GM21529 (cell line): Measurements from ENCODE around the gene HS6ST3.
"Not testable (repeated sequence)": the region's sequence is repeated elsewhere in the genome, so short reads cannot be mapped to it uniquely, and the experiment has no call there.

ENCODE experiments used
- ATAC-seq: cut with Tn5 transposase; IDR thresholded peaks from one replicate; pipeline ENCODE4 v1.9.1; 2021; ENCODE audit not compliant: unreplicated experiment

HS6ST3 gene

GRCh38 chr13:96089749-96090239 is at the start of gene HS6ST3:
HS6ST3 (plus strand) TSS chr13:96090107.
- peak; percentile 39 for ATAC-seq

- ATAC-seq, result no peak
Observed at GRCh38 chr13:96041326-96042110, 48.4 kb upstream of the HS6ST3 start.

- no peak for ATAC-seq
Observed at GRCh38 chr13:96044238-96044637, 45.7 kb upstream of the HS6ST3 start.

GRCh38 chr13:96046449-96047126 is 43.3 kb upstream of the HS6ST3 start:
- not testable (repeated sequence) for ATAC-seq

DNA sequence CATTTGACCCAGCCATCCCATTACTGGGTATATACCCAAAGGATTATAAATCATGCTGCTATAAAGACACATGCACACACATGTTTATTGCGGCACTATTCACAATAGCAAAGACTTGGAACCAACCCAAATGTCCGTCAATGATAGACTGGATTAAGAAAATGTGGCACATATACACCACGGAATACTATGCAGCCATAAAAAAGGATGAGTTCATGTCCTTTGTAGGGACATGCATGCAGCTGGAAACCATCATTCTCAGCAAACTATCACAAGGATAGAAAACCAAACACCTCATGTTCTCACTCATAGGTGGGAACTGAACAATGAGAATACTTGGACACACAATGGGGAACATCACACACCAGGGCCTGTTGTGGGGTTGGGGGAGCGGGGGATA is 39.0 kb upstream of the HS6ST3 start:
- not testable (repeated sequence) for ATAC-seq

- not testable (repeated sequence) for ATAC-seq
Observed at GRCh38 chr13:96051491-96051890, 38.4 kb upstream of the HS6ST3 start.

DNA sequence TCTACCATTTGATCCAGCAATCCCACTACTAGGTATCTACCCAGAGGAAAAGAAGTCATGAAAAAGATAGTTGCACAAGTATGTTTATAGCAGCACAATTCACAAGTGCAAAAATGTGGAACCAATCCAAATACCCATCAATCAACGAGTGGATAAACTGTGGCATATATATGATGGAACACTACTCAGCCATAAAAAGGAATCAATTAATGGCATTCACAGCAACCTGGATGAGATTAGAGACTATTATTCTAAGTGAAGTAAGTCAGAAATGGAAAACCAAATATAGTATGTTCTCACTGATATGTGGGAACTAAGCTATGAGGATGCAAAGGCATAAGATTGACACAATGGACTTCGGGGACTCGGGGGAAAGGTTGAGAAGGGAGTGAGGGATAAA is 38.0 kb upstream of the HS6ST3 start:
- ATAC-seq, result not testable (repeated sequence)

DNA sequence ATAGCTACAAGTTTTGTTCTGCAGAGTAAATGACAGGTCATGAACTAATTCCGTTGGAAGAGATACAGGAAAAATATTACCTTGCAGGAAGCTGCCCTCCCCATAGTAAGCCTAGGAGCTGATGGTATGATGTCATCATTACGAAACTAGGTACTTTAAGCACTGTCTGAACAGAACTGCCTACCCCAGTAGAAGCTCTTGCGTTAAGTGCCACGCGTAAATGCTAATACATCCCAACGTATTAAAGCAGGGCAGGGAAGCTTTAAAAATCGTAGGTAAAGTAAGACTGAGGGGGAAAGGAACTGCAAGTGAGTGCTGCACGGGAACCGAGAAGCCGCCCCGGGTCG is 37.3 kb upstream of the HS6ST3 start:
- peak; percentile 50 for ATAC-seq

DNA sequence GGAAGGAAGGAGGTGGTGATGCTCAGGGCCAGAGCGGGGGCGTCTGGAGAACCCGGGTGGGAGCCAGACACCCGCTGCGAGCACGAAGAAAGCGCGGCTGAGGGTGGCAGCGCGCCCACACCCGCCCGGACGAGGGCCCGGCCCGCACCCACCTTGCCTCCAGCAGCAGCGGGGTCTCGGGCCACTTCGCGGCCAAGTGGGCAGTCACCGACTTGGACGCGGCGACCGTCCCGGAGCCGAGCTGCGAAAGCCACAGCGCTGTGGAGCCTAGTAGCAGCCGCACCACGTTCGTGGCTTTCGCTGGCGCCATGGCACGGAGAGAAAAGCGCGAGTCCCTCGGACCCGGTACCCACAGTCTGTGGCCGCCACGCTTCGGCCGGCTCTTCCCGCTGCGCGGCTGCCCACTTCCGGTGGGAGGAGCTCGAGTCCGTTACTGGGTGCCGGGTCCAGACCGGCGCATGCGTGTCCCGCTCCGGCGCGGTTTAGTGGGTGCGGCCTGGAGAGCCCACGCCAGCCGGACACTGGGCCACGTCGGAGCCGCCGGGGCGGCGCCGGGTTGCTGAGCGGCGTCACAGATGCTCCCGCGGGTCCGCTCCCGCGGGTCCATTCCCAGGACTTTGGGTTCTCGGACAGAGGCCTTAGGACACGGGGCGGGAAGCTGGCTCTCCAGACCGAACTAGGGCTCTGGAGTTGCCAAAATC is 36.8 kb upstream of the HS6ST3 start, which contains the start of gene UGGT2:
Gene UGGT2, minus strand, starts transcription at position 399 of the 701 bp plus-strand sequence. Its CDS starts 89 bp downstream, at position 310.
- peak; percentile 97 for ATAC-seq

DNA sequence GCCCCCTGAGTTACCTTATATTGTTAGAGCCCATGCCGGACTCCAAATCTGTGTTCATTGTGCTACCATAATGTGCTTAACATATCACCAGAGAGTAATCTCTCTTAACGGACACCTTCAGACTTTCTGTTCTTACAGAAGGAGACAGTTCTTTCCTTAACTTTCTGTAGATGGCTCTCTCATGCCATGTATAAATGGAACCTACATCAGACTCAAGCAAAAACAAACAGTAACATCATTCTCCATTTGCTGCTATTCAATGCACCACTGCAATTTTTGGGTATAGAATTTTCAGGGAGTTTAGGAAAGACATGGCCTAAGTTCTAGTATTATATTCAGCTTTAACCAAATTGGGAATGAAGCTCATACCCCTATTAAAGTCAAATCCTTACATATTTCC is 24.1 kb upstream of the HS6ST3 start:
- ATAC-seq, result no peak

DNA sequence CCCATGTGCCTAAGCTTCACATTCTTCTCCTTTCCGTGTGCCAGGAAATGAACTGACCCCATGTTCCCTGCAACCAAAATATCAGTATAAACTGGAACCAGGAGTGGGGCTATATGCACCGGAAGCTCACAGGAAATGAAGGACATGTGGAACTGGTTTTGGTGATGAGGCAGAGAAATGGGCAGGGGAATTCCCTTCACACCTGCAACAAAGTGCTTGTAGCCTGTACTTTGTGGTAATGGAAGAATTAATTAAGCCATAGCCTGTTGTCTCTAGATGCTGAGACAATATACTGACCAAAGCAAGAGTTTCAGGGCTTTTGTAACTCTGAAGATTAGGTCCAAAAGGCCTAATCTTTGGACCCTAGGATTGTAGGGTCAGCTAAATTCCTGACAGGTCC is 21.2 kb upstream of the HS6ST3 start:
- no peak for ATAC-seq

- no peak for ATAC-seq
Observed at GRCh38 chr13:96071504-96071903, 18.4 kb upstream of the HS6ST3 start.

DNA sequence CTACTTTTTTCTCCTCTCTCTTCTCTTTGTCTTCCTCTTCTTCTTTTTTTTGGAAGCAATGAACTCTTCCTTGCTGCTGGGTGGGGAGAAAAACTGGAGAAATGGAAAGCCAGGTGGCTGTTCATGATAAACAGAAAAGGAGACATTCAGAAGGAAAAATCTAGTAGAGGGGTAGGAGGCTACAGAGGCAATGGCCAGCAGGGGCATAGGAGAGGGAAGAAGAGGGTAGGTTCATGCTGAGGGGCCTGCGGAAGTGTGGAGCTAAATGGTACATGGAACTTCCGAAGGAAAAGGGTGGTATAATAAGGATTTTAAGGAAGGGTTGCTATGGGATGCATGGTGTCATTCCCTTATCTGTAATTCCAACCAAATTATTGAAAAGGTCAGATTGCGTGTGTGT is 17.5 kb upstream of the HS6ST3 start:
- no peak for ATAC-seq

DNA sequence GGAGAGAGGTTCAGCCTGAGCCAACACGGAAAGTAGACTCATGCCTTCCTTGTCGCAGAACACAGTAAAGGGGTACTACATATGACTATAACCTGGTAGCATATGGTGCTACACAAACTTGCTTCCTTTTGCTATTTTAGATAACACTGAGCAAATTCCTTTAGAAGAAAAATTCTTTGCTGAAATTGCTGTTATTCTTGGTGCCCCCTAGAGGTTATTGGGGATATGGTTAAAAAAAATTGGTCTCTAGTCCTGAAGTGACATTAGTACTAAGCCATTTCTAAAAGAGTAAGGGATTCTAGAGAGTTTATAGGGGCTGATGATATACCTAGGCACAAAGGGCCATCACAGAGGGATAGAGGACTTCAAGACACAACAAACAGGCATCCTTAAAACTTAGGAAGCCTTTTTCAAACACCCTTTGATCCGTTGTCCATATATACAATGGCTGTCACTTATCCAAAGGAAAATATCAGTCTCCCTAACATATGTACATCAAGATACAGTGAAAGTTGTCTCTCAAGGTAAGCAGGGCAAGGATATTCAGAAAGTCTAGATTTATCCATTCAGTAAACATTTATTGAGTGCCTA is 13.9 kb upstream of the HS6ST3 start:
- no peak for ATAC-seq

DNA sequence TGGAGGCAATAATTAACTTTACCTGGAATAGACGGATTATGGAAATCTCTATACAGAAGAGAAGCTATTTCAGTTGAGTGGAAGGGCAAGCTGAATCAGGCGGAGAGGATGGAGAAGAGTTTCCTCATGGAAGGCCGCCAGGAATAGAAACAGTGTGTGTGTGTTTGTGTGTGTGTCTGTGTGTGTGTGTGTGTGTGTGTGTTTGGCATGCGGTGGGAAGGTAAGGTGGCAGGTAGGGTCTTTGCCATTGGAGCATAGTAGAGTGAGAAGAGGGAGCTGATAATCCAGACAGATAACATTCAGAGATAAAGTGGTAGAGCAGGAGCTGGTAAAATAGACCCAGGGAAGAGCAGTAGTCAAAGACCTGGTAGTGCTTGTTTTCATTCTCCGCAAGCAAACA is 9.2 kb upstream of the HS6ST3 start:
- no peak for ATAC-seq

DNA sequence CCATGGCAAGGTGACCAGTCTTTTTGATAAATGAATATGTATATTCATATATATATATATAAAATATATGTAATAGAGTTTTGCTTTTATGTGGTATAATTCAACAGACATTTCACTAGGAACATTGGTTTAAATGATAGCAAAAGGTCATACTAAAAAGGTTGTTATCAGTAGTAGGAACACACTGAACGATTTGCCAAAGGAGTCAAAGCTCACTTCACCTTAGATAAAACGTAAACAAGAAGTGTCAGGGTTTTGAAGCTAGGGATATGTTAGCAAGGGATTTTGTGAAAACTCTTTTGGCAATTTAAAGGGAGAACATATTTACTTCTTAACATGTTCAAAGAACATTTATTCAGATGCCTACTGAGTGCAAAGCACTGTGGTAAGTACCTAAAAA is 8.0 kb upstream of the HS6ST3 start:
- no peak for ATAC-seq

DNA sequence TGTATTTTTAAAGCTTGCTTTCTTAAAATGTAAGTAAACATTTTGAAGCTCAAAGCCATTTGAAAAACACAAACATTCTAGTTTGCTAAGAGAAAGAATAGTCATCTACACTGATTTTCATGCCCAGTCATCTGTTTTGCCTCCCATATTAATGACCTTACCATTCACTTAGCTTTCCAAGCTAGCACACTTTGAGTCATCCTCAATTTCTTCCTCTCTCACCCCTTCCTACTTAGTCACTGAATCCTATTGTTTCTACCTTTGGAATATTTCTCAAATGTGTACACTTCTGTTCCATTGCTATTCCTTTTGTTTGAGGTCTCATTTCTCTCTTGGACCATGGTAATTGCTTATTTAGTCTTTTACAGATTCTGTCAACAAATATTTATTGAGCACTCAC is 7.3 kb upstream of the HS6ST3 start:
- ATAC-seq, result no peak

DNA sequence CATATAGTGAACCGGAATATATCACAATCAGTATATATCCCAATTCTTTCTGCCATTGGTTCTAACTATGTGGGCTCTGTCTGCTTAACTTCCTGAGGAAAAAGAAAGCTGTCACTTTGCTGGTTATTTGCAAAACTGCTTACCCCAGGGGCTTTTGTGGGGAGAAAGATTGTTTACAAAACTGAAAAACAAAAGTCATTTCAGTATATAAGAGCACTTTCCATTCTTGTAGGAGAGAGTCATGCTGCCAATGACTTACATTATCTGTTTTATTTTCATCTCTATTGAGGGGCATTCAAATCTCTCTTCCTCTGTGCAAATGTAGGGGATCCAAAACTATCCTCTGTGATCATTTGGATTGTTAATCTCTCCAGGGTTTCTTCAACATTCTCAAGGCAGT is 3.2 kb upstream of the HS6ST3 start:
- ATAC-seq, result no peak

GRCh38 chr13:96089139-96089538 is 768 bp upstream of the HS6ST3 start:
- no peak for ATAC-seq

- ATAC-seq, result peak; percentile 41
Observed at GRCh38 chr13:96090240-96091101, 564 bp downstream of the HS6ST3 start.
